Measurements from ENCODE around the gene MAML3.

The MAML3 gene

DNA sequence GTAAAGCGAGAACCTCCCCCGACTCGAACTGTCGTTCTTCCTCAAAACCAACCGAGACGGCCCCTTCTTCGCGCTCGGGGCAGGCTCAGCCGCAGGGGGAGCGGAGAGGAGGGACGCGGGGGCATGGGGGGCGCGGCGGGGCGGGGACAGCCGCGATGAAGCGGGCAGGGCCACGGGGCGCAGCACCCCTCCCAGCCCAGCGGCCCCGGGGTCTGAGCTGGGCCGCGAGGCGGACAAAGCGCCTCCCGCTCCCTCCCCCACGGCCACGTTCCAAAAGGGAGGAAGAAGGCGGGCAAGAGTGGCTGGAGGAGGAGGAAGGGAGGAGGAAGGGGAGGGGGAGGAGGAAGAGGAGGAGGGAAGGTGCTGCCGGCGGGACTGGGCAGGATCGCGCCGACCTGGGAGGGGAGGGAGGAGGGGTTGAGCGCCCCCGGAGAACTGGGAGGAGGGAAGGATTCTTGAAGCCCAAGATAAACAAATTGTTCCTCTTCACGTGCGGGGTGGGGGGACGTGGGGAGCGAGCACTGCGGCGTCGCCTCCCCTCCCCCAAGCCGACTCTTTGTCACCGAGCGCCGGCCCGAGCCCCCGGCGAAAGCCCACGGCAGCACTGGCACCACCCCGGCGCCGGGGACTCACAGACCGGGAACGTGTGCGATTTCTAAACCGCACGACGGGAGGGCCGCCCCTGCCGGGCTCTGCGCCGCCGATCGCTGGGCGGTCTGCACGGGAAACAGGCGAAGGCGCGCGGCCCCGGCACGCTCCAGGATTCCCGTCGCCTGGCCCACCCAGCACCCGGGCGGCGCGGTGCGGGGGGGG is 2.9 kb downstream of the MAML3 start:
- DNase-seq (ENCODE audit: low read depth): peak; percentile 95
- H3K4me3 ChIP-seq (ENCODE audit: low read depth, low read length): peak overlapping the region; percentile 84
- TF ChIP-seq POLR2A (IDR thresholded peaks at IDR 0.05; ENCODE audit: extremely low read depth, insufficient read length) (peak; percentile 1), MYC (IDR thresholded peaks at IDR 0.05; ENCODE audit: low read depth, low read length) (no peak)

GRCh38 chr4:140150636-140150885 is 3.4 kb downstream of the MAML3 start:
- H3K4me3 ChIP-seq (ENCODE audit: low read depth, low read length): peak overlapping the region; percentile 77
- TF ChIP-seq, protein P1, sequence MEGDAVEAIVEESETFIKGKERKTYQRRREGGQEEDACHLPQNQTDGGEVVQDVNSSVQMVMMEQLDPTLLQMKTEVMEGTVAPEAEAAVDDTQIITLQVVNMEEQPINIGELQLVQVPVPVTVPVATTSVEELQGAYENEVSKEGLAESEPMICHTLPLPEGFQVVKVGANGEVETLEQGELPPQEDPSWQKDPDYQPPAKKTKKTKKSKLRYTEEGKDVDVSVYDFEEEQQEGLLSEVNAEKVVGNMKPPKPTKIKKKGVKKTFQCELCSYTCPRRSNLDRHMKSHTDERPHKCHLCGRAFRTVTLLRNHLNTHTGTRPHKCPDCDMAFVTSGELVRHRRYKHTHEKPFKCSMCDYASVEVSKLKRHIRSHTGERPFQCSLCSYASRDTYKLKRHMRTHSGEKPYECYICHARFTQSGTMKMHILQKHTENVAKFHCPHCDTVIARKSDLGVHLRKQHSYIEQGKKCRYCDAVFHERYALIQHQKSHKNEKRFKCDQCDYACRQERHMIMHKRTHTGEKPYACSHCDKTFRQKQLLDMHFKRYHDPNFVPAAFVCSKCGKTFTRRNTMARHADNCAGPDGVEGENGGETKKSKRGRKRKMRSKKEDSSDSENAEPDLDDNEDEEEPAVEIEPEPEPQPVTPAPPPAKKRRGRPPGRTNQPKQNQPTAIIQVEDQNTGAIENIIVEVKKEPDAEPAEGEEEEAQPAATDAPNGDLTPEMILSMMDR (IDR thresholded peaks at IDR 0.05; ENCODE audit: low read depth, low read length): no peak
- TF ChIP-seq MYC (IDR thresholded peaks at IDR 0.05; ENCODE audit: low read depth, low read length) (0 out of 2 replicates have a peak, but pooled peaks have one; percentile 4), POLR2A (IDR thresholded peaks at IDR 0.05; ENCODE audit: extremely low read depth, insufficient read length) (peak; percentile 14)
- DNase-seq (ENCODE audit: low read depth): no peak

DNA sequence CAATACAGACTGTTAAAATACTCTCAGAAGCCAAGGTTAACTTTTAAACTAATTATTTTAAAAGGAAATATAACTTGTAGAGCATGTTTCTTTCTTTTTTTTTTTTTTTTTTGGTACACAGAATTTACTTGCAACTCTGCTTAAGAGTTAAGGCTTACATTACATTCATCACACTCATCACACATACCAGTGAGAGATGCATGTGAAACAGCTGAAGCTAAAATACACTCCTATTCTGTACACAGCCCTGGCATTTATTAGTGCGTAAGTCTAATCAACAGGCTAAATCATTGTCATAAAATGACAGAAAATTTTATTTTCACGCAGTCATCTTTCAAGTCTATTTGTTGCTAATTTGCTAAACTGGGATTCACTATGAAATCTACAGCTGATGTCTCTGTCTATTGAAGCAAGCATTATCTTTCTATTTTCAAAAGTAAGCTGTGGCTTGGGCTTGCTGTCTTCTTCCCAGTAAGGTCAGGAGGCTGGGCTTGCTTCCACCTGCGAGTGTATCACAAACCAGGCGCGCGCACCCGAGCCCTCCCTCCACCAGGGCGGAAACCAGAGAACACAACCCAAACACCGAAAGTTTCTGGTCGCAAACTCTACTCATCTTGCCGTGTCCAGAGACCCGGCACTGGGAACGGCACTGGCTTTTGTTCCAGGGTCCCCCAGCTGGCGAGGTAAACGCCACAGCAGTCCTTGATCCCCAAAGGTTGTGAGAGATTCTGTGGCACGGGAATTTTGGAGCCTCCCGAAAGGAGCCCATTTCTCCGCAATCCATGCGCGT is 3.9 kb downstream of the MAML3 start:
- peak overlapping the region; percentile 77 for H3K4me3 ChIP-seq (ENCODE audit: low read depth, low read length)
- DNase-seq (ENCODE audit: low read depth): peak; percentile 76
- TF ChIP-seq MYC (IDR thresholded peaks at IDR 0.05; ENCODE audit: low read depth, low read length) (no peak), MAX (IDR thresholded peaks at IDR 0.05; ENCODE audit: low read depth, low read length) (no peak), POLR2A (IDR thresholded peaks at IDR 0.05; ENCODE audit: extremely low read depth, insufficient read length) (no peak)
- TF ChIP-seq, protein P1 (IDR thresholded peaks at IDR 0.05; ENCODE audit: low read depth, low read length): no peak

DNA sequence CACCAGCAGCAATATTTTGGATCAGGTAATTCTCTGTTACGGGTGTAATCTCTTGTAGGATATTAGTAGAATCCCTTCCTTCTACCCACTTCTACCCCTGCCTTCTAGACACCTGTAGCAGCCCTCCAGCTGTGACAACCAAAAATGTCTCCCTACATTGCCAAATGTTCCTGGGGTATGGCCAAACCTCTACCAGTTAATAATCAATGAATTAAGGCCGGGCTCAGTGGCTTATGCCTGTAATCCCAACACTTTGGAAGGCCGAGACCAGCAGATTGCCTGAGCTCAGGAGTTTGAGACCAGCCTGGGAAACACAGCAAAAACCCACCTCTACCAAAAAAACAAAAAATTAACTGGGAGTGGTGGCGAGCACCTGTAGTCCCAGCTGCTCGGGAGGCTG is 9.9 kb downstream of the MAML3 start:
- no peak for DNase-seq (ENCODE audit: low read depth)
- TF ChIP-seq MYC (IDR thresholded peaks at IDR 0.05; ENCODE audit: low read depth, low read length) (no peak), POLR2A (IDR thresholded peaks at IDR 0.05; ENCODE audit: extremely low read depth, insufficient read length) (no peak), MAX (IDR thresholded peaks at IDR 0.05; ENCODE audit: low read depth, low read length) (no peak)
- TF ChIP-seq, protein P1 (IDR thresholded peaks at IDR 0.05; ENCODE audit: low read depth, low read length): no peak
- no peak overlapping the region for H3K4me3 ChIP-seq (ENCODE audit: low read depth, low read length)

- DNase-seq (ENCODE audit: low read depth): no peak
- TF ChIP-seq, protein P1 (IDR thresholded peaks at IDR 0.05; ENCODE audit: low read depth, low read length): no peak
- TF ChIP-seq POLR2A (IDR thresholded peaks at IDR 0.05; ENCODE audit: extremely low read depth, insufficient read length) (no peak), MAX (IDR thresholded peaks at IDR 0.05; ENCODE audit: low read depth, low read length) (no peak), MYC (IDR thresholded peaks at IDR 0.05; ENCODE audit: low read depth, low read length) (no peak)
- H3K4me3 ChIP-seq (ENCODE audit: low read depth, low read length): no peak overlapping the region
These were observed 12.7 kb downstream of the MAML3 start for GRCh38 chr4:140141210-140141835.

DNA sequence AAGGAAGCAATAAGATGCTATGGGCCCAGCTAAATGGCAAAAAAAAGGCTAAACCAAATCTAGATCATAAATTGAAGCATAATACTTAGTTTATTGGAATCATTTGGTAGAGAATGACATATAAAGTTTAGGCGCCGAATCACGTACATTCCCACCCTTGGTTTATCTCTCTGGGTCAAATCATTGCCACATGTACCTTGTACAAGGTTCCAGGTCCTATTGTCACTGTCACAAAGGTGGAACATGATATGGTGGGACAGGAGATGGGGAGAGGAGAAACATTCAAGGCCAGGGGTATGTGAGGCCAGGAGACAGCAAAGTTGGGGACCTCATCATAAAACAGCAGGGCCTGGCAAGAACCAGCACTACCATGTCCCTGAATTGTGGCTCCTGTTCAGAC is 13.4 kb downstream of the MAML3 start:
- DNase-seq (ENCODE audit: low read depth): no peak
- TF ChIP-seq, protein P1 (IDR thresholded peaks at IDR 0.05; ENCODE audit: low read depth, low read length): no peak
- no peak overlapping the region for H3K4me3 ChIP-seq (ENCODE audit: low read depth, low read length)

All from NB4 (cell line).